ENCODE measurements around the gene LRRK2. TPM values are rescaled to one million over a fixed set of nuclear protein-coding genes. Genes with fewer than 3 reads are reported as not detected.

Gene LRRK2
- total and polyA plus RNA-seq, 2 of the 8 experiments (the other 6 are each of a cell fraction or from before 2014, with no cell fraction given), result 0.06 to 0.13 TPM

- no peak overlapping the region for H2BK15ac ChIP-seq (ENCODE audit: low read length)
- CTCF ChIA-PET (ENCODE audit: partially characterized antibody), result interaction anchor here (1.1 kb wide), 1 partner anchor 88 kb away, joined by 3 read pairs; no protein-coding TSS in a partner anchor
These were observed 23.9 kb downstream of the LRRK2 start for GRCh38 chr12:40248585-40249297.

More at GRCh38 chr12:40248585-40249297, 23.9 kb downstream of the LRRK2 start:
- Histone ChIP-seq H3K79me2 (ENCODE audit: control insufficient read depth in 1 of 2, insufficient read depth in 2 of 2, low read length in 2 of 2) (no peaks in the 10 kb centered on the region), H3K23me2 (ENCODE audit: low read depth, low read length) (no peaks in the 10 kb centered on the region), H3K4me1 (replicated peaks in 1 of 4; ENCODE audit: control insufficient read depth in 3 of 4, insufficient read depth in 4 of 4, low read length in 3 of 4) (no peaks in the 10 kb centered on the region), H3K9ac (replicated peaks in 1 of 4; ENCODE audit: extremely low read depth in 1 of 4, low read depth in 3 of 4, low read length in 3 of 4) (no peak overlapping the region), H2AFZ (ENCODE audit: low read length) (no peak overlapping the region), H3K18ac (ENCODE audit: extremely low read depth, low read length) (no peak overlapping the region), H3K14ac (ENCODE audit: insufficient read length) (no peak overlapping the region), H2AK5ac (ENCODE audit: low read depth, low read length) (no peak overlapping the region), H3K4me3 (ENCODE audit: extremely low read depth in 1 of 4, insufficient read depth in 2 of 4, low read depth in 3 of 4, low read length in 4 of 4) (no peak overlapping the region), H4K8ac (ENCODE audit: extremely low read depth, insufficient read depth, low read length) (no peak overlapping the region), H3K23ac (ENCODE audit: insufficient read length) (no peak overlapping the region), H3K4me2 (ENCODE audit: insufficient read depth in 1 of 2, low read depth in 2 of 2, low read length in 2 of 2) (no peak overlapping the region), H3K9me3 (ENCODE audit: insufficient read depth in 2 of 2, low read depth in 1 of 2, low read length in 1 of 2) (no peaks in the 10 kb centered on the region), H2BK12ac (ENCODE audit: low read depth, low read length) (no peak overlapping the region), H2BK120ac (replicated peaks; ENCODE audit: low read depth, low read length) (no peak overlapping the region), H4K20me1 (replicated peaks in 1 of 2; ENCODE audit: control insufficient read depth in 1 of 2, insufficient read depth in 2 of 2, low read length in 2 of 2) (no peaks in the 10 kb centered on the region), H2BK5ac (ENCODE audit: low read depth, low read length) (no peak overlapping the region), H3K27me3 (replicated peaks in 1 of 4; ENCODE audit: control insufficient read depth in 3 of 4, extremely low read depth in 1 of 4, insufficient read depth in 3 of 4, low read length in 3 of 4) (no peaks in the 10 kb centered on the region), H4K91ac (replicated peaks; ENCODE audit: insufficient read length, low read length) (no peak overlapping the region), H3K56ac (replicated peaks; ENCODE audit: insufficient read length, low read depth, low read length) (no peak overlapping the region), H2BK20ac (ENCODE audit: low read length) (no peak overlapping the region), H3K36me3 (ENCODE audit: control insufficient read depth in 2 of 4, insufficient read depth in 4 of 4, low read length in 3 of 4) (no peaks in the 10 kb centered on the region), H4K5ac (ENCODE audit: insufficient read length, low read depth, low read length) (no peak overlapping the region), H3K27ac (ENCODE audit: low read depth, low read length) (no peak overlapping the region), H3K79me1 (ENCODE audit: low read depth, low read length) (no peaks in the 10 kb centered on the region), H3K4ac (replicated peaks; ENCODE audit: insufficient read length, low read depth, low read length) (no peak overlapping the region)
- TF ChIP-seq NANOG (IDR thresholded peaks at IDR 0.05; ENCODE audit: insufficient read depth, low read depth, low read length, poor library complexity, severe bottlenecking), result no peak
- TF ChIP-seq NRF1 (IDR thresholded peaks at IDR 0.05; ENCODE audit: low read depth, low read length), result no peak
- TF ChIP-seq HDAC2 (IDR thresholded peaks at IDR 0.05; ENCODE audit: borderline replicate concordance in 1 of 2, low read depth in 2 of 2, low read length in 2 of 2), result no peak
- TF ChIP-seq FOSL1 (IDR thresholded peaks at IDR 0.05; ENCODE audit: insufficient read depth, low read depth, low read length), result no peak
- TF ChIP-seq POLR2AphosphoS5 (IDR thresholded peaks at IDR 0.05; ENCODE audit: low read depth, low read length), result no peak
- DNase-seq (ENCODE audit: low read depth in 1 of 2, low spot score in 2 of 2) (no peak), FAIRE-seq (no peak)
- 84% methylated on average over 4 of the region's 4 CpGs; no CpG with 5 or more reads in 1 of the 2 experiments for WGBS, 2 experiments (ENCODE audit: extremely low coverage in 1 of 2, insufficient coverage in 1 of 2, insufficient read length in 1 of 2, insufficient replicate concordance in 2 of 2, low coverage in 1 of 2, low lambda C conversion rate in 2 of 2, missing lambda C conversion rate in 1 of 2)
- POLR2A ChIA-PET (ENCODE audit: partially characterized antibody), result interaction anchor here (1.0 kb wide), 1 partner anchor 18 kb away, joined by 4 read pairs; no protein-coding TSS in a partner anchor
